ENCODE results near the gene PDP2. TPM values are rescaled to one million over a fixed set of nuclear protein-coding genes. Genes with fewer than 3 reads are reported as not detected.

The PDP2 gene
- total RNA-seq, 1 experiment from 2014 or later, result 11.7 TPM

GRCh38 chr16:66899310-66899944, 19.1 kb downstream of the PDP2 start:
- Histone ChIP-seq H3K27ac (ENCODE audit: low read length) (no peak overlapping the region), H3K27me3 (ENCODE audit: low read length) (no peaks in the 10 kb centered on the region), H3K4me1 (ENCODE audit: low read length) (peaks cover 6% of the 10 kb centered on the region), H3K4me2 (ENCODE audit: low read depth, low read length, poor library complexity, severe bottlenecking) (no peak overlapping the region), H3K36me3 (ENCODE audit: insufficient read depth, low read length) (no peaks in the 10 kb centered on the region), H3K9me2 (replicated peaks; ENCODE audit: insufficient read depth, low read length) (no peaks in the 10 kb centered on the region), H4K20me1 (ENCODE audit: insufficient read depth, low read depth, low read length) (peaks cover 7% of the 10 kb centered on the region; the same call in 1 of the 2 replicates), H3K9me3 (ENCODE audit: low read length) (no peaks in the 10 kb centered on the region), H3K79me2 (ENCODE audit: low read length) (no peaks in the 10 kb centered on the region), H2AFZ (ENCODE audit: low read length) (no peak overlapping the region), H3K4me3 (ENCODE audit: low read length) (no peak overlapping the region), H3K9ac (ENCODE audit: low read length) (no peak overlapping the region)
- no peak for DNase-seq

DNA sequence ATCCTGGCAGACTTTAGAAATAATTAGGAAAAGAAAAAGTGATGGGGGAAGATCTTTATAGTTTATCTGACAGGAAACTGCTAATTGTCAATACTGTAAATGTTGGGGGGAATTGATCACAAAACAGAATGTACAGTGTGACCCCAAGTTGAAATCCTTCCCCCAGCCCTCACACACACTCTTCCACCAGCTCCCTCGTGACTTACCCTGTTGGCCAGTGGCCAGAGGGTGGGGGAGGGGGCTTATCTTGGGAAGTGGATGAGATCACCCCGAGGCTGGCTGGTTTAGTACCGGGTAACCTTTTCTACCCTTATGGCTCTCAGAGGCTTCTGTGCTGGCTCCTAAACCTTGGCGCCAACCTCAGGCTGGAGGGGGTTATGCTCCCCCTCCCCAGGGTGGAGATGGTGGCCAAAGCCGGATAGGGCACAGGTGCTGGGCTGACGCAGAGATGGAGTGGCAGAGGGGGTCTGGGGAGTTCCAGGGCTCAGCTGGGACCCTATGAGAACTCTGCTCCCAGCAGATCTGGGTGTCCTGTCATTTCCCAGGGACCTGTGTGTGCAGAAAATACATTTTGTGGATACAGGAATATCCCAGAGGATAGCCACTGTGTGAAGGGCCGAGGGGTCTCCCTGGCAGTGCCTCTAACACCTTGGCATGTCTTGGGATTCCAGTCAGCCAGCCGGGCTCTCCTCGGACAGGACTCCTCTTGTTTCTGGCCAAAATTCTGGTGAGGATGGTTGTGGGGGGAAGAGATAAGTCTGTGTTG, 19.8 kb downstream of the PDP2 start:
- Histone ChIP-seq H3K79me2 (ENCODE audit: low read length) (no peaks in the 10 kb centered on the region), H3K9me2 (replicated peaks; ENCODE audit: insufficient read depth, low read length) (no peaks in the 10 kb centered on the region), H3K36me3 (ENCODE audit: insufficient read depth, low read length) (no peaks in the 10 kb centered on the region), H3K4me3 (ENCODE audit: low read length) (no peak overlapping the region), H2AFZ (ENCODE audit: low read length) (no peak overlapping the region), H3K9ac (ENCODE audit: low read length) (no peak overlapping the region), H3K4me2 (ENCODE audit: low read depth, low read length, poor library complexity, severe bottlenecking) (no peak overlapping the region), H3K27me3 (ENCODE audit: low read length) (no peaks in the 10 kb centered on the region), H3K27ac (ENCODE audit: low read length) (no peak overlapping the region), H3K4me1 (ENCODE audit: low read length) (peaks cover 6% of the 10 kb centered on the region), H4K20me1 (ENCODE audit: insufficient read depth, low read depth, low read length) (peaks cover 7% of the 10 kb centered on the region; the same call in 1 of the 2 replicates), H3K9me3 (ENCODE audit: low read length) (no peaks in the 10 kb centered on the region)
- no peak for DNase-seq

- Histone ChIP-seq H3K9me3 (ENCODE audit: low read length) (no peaks in the 10 kb centered on the region), H3K27me3 (ENCODE audit: low read length) (no peaks in the 10 kb centered on the region), H3K4me3 (ENCODE audit: low read length) (no peak overlapping the region), H3K79me2 (ENCODE audit: low read length) (no peaks in the 10 kb centered on the region), H3K36me3 (ENCODE audit: insufficient read depth, low read length) (no peaks in the 10 kb centered on the region), H3K4me1 (ENCODE audit: low read length) (peaks cover 11% of the 10 kb centered on the region), H3K27ac (ENCODE audit: low read length) (no peak overlapping the region), H3K9ac (ENCODE audit: low read length) (no peak overlapping the region), H4K20me1 (ENCODE audit: insufficient read depth, low read depth, low read length) (peaks cover 3% of the 10 kb centered on the region; the same call in 1 of the 2 replicates), H3K9me2 (replicated peaks; ENCODE audit: insufficient read depth, low read length) (no peaks in the 10 kb centered on the region), H2AFZ (ENCODE audit: low read length) (no peak overlapping the region), H3K4me2 (ENCODE audit: low read depth, low read length, poor library complexity, severe bottlenecking) (no peak overlapping the region)
- no peak for DNase-seq
Measured at GRCh38 chr16:66900721-66901441, 20.6 kb downstream of the PDP2 start.

GRCh38 chr16:66901626-66902025, 21.3 kb downstream of the PDP2 start:
- H3K4me2 ChIP-seq (ENCODE audit: low read depth, low read length, poor library complexity, severe bottlenecking), result no peak overlapping the region
- DNase-seq, result no peak
- H4K20me1 ChIP-seq (ENCODE audit: insufficient read depth, low read depth, low read length), result no peaks in the 10 kb centered on the region
- H3K9me3 ChIP-seq (ENCODE audit: low read length), result no peaks in the 10 kb centered on the region
- H3K9me2 ChIP-seq (replicated peaks; ENCODE audit: insufficient read depth, low read length), result no peaks in the 10 kb centered on the region
- H3K4me1 ChIP-seq (ENCODE audit: low read length), result peaks cover 11% of the 10 kb centered on the region
- H3K4me3 ChIP-seq (ENCODE audit: low read length), result no peak overlapping the region
- no peak overlapping the region for H3K27ac ChIP-seq (ENCODE audit: low read length)
- H3K36me3 ChIP-seq (ENCODE audit: insufficient read depth, low read length), result no peaks in the 10 kb centered on the region
- H3K9ac ChIP-seq (ENCODE audit: low read length), result no peak overlapping the region
- H3K27me3 ChIP-seq (ENCODE audit: low read length), result no peaks in the 10 kb centered on the region
- H2AFZ ChIP-seq (ENCODE audit: low read length), result no peak overlapping the region
- no peaks in the 10 kb centered on the region for H3K79me2 ChIP-seq (ENCODE audit: low read length)

DNA sequence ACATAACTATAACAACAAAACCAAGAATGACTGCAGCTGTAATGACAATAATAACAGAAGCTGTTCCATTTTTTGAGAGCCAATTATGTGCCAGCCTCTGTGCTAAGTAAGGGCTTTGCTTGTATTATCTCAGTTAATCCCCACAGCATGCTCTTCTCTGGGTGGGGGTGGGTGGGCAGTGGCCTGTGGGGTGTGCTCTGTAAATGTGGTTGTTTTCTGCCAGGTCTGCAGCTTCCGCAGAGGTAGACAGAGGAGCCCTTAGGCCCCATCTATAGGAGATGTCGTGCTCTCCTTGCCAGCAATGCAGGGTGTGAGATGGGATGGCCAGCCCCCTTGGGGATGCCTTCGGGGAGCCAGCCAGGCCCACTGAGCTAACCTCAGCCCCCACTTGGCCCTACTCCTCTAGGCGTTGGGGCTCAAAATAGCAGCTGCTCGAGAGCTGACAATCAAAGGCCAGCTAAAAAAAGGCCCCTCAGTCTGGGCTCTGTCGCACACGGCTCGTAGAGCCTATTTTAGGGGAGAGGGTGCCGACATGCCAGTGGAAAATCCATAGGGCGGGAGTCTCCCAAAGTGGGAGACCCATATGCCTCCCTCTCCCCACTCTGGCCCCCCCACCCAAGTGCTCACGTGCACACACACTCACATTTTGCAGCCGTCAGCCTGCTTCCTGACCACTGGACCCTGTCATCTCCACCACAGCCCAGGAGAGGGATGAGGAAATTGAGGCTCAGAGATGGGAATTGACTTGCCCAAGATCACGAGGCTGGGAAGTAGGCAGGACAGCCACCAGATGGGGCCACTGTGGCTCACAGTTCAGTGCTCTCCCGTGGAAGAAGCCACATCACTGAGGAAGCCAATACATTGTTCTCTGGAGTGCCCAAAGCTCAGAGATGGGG, 22.6 kb downstream of the PDP2 start:
- H3K4me1 ChIP-seq (ENCODE audit: low read length), result peaks cover 11% of the 10 kb centered on the region
- H3K27ac ChIP-seq (ENCODE audit: low read length), result no peak overlapping the region
- H3K9me3 ChIP-seq (ENCODE audit: low read length), result no peaks in the 10 kb centered on the region
- H3K9ac ChIP-seq (ENCODE audit: low read length), result no peak overlapping the region
- no peak overlapping the region for H2AFZ ChIP-seq (ENCODE audit: low read length)
- no peaks in the 10 kb centered on the region for H3K9me2 ChIP-seq (replicated peaks; ENCODE audit: insufficient read depth, low read length)
- no peaks in the 10 kb centered on the region for H3K36me3 ChIP-seq (ENCODE audit: insufficient read depth, low read length)
- no peaks in the 10 kb centered on the region for H3K27me3 ChIP-seq (ENCODE audit: low read length)
- H3K79me2 ChIP-seq (ENCODE audit: low read length), result no peaks in the 10 kb centered on the region
- no peaks in the 10 kb centered on the region for H4K20me1 ChIP-seq (ENCODE audit: insufficient read depth, low read depth, low read length)
- H3K4me3 ChIP-seq (ENCODE audit: low read length), result no peak overlapping the region
- DNase-seq, result no peak
- H3K4me2 ChIP-seq (ENCODE audit: low read depth, low read length, poor library complexity, severe bottlenecking), result no peak overlapping the region

- no peak overlapping the region for H3K27ac ChIP-seq (ENCODE audit: low read length)
- no peaks in the 10 kb centered on the region for H4K20me1 ChIP-seq (ENCODE audit: insufficient read depth, low read depth, low read length)
- no peak overlapping the region for H2AFZ ChIP-seq (ENCODE audit: low read length)
- H3K9me2 ChIP-seq (replicated peaks; ENCODE audit: insufficient read depth, low read length), result no peaks in the 10 kb centered on the region
- no peaks in the 10 kb centered on the region for H3K27me3 ChIP-seq (ENCODE audit: low read length)
- H3K4me1 ChIP-seq (ENCODE audit: low read length), result peaks cover 11% of the 10 kb centered on the region
- no peaks in the 10 kb centered on the region for H3K79me2 ChIP-seq (ENCODE audit: low read length)
- no peaks in the 10 kb centered on the region for H3K9me3 ChIP-seq (ENCODE audit: low read length)
- no peaks in the 10 kb centered on the region for H3K36me3 ChIP-seq (ENCODE audit: insufficient read depth, low read length)
- H3K9ac ChIP-seq (ENCODE audit: low read length), result no peak overlapping the region
- H3K4me3 ChIP-seq (ENCODE audit: low read length), result no peak overlapping the region
- DNase-seq, result no peak
- no peak overlapping the region for H3K4me2 ChIP-seq (ENCODE audit: low read depth, low read length, poor library complexity, severe bottlenecking)
Measured at GRCh38 chr16:66903544-66904427, 23.5 kb downstream of the PDP2 start.

DNA sequence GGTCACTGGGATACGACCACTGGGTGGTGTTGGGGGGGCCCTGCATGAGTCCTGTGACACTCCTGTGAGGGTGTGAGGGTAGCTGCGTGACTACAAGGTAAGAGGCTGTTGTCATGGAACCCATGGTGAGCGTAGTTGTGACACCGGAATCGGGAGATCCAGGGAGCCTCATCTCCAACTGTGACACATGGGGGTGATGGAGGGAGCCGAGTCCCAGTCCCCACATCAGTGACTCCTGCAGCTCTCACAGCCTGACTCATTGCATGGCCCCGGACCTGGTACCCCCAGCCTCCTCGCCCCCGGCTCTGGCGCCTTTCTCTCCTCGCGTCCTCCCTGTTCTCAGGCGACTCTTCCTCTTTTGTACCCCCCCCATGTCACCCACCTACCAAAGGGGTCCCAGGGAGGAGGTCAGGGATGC, 24.1 kb downstream of the PDP2 start:
- DNase-seq, result no peak
- Histone ChIP-seq H3K79me2 (ENCODE audit: low read length) (no peaks in the 10 kb centered on the region), H2AFZ (ENCODE audit: low read length) (no peak overlapping the region), H3K4me1 (ENCODE audit: low read length) (peaks cover 11% of the 10 kb centered on the region), H3K27me3 (ENCODE audit: low read length) (no peaks in the 10 kb centered on the region), H4K20me1 (ENCODE audit: insufficient read depth, low read depth, low read length) (no peaks in the 10 kb centered on the region), H3K9me3 (ENCODE audit: low read length) (no peaks in the 10 kb centered on the region), H3K4me2 (ENCODE audit: low read depth, low read length, poor library complexity, severe bottlenecking) (no peak overlapping the region), H3K4me3 (ENCODE audit: low read length) (no peak overlapping the region), H3K9me2 (replicated peaks; ENCODE audit: insufficient read depth, low read length) (no peaks in the 10 kb centered on the region), H3K27ac (ENCODE audit: low read length) (no peak overlapping the region), H3K36me3 (ENCODE audit: insufficient read depth, low read length) (no peaks in the 10 kb centered on the region), H3K9ac (ENCODE audit: low read length) (no peak overlapping the region)
